Naive thymus-derived CD4-positive, alpha-beta T cell (primary cell): Measurements from ENCODE around the gene STUM. TPM values are rescaled to one million over a fixed set of nuclear protein-coding genes. Genes with fewer than 3 reads are reported as not detected.

Source experiments
- ATAC-seq: fragments of 150-1000 bp; cut with Tn5 transposase; 2 replicates; pipeline ENCODE4 v1.10.0; 2021; ENCODE audit warnings: mild to moderate bottlenecking, moderate library complexity
- CTCF ChIA-PET: fragments of 350-600 bp; sonication (Branson Sonifier 250); formaldehyde crosslinking; loops from one replicate; lab custom pipeline; 2021; ENCODE audit warnings: antibody characterized with exemption; lab: Charles Lee
- POLR2A ChIA-PET: fragments of 350-600 bp; sonication (Branson Sonifier 250); formaldehyde crosslinking; loops from one replicate; lab custom pipeline; 2021; ENCODE audit warnings: antibody characterized with exemption, inconsistent platforms; lab: Charles Lee
- DNase-seq, 9 donors: peaks; one replicate each; pipeline versions ENCODE4 v3.0.0 to v3.0.0-alpha.2; 2020 to 2022; ENCODE audit warnings: mixed read lengths in 1 of 9
- H3K27ac ChIP-seq: one replicate; pipeline ENCODE4 v1.7.0; 2013; ENCODE audit warnings: mild to moderate bottlenecking, low read depth, low read length, moderate library complexity
- H3K27me3 ChIP-seq, 2 donors: one replicate each; pipeline ENCODE4 v1.7.0; 2013; ENCODE audit warnings: low read length in 2 of 2, mild to moderate bottlenecking in 2 of 2, moderate library complexity in 2 of 2; ENCODE audit not compliant: control insufficient read depth in 2 of 2, insufficient read depth in 2 of 2
- H3K36me3 ChIP-seq, 3 experiments: 1 replicate in 2 of 3; 2 replicates in 1 of 3; pipeline ENCODE4 v1.7.0; 2013; ENCODE audit warnings: low read length in 3 of 3, mild to moderate bottlenecking in 3 of 3, moderate library complexity in 1 of 3; ENCODE audit not compliant: insufficient read depth in 3 of 3, control insufficient read depth in 2 of 3
- H3K4me1 ChIP-seq, 2 donors: one replicate each; pipeline ENCODE4 v1.7.0; 2013; ENCODE audit warnings: low read length in 2 of 2, mild to moderate bottlenecking in 2 of 2, moderate library complexity in 1 of 2; ENCODE audit not compliant: control insufficient read depth in 2 of 2, insufficient read depth in 2 of 2
- H3K4me3 ChIP-seq: 2 replicates; pipeline ENCODE4 v1.7.0; 2013; ENCODE audit warnings: mild to moderate bottlenecking, low read length
- H3K9me3 ChIP-seq, 3 experiments: 1 replicate in 2 of 3; 2 replicates in 1 of 3; pipeline ENCODE4 v1.7.0; 2013; ENCODE audit warnings: low read length in 3 of 3; ENCODE audit not compliant: control insufficient read depth in 2 of 3
- H3K27ac Mint-ChIP-seq, 9 donors: one replicate each; pipeline ENCODE4 v1.8.0; 2020 to 2022; ENCODE audit warnings: mixed read lengths in 9 of 9, mild to moderate bottlenecking in 8 of 9, moderate library complexity in 5 of 9, inconsistent platforms in 2 of 9
- H3K27me3 Mint-ChIP-seq, 5 donors: one replicate each; pipeline ENCODE4 v1.8.0; 2021 to 2022; ENCODE audit warnings: mixed read lengths in 5 of 5, mild to moderate bottlenecking in 1 of 5
- H3K36me3 Mint-ChIP-seq, 5 donors: one replicate each; pipeline ENCODE4 v1.8.0; 2020 to 2022; ENCODE audit warnings: mixed read lengths in 5 of 5, mild to moderate bottlenecking in 3 of 5, inconsistent platforms in 1 of 5
- H3K4me1 Mint-ChIP-seq, 7 donors: one replicate each; pipeline ENCODE4 v1.8.0; 2020 to 2022; ENCODE audit warnings: mixed read lengths in 7 of 7, mild to moderate bottlenecking in 3 of 7, inconsistent platforms in 1 of 7
- H3K4me3 Mint-ChIP-seq, 10 donors: one replicate each; pipeline ENCODE4 v1.8.0; 2020 to 2022; ENCODE audit warnings: mild to moderate bottlenecking in 10 of 10, mixed read lengths in 10 of 10, moderate library complexity in 6 of 10, inconsistent platforms in 2 of 10
- H3K9me3 Mint-ChIP-seq, 11 donors: one replicate each; pipeline ENCODE4 v1.8.0; 2020 to 2022; ENCODE audit warnings: mixed read lengths in 11 of 11, mild to moderate bottlenecking in 4 of 11, inconsistent platforms in 1 of 11, moderate library complexity in 1 of 11
- intact Hi-C, 2 donors: fragments of 100-400 bp; cut with micrococcal nuclease; formaldehyde crosslinking; loops; one replicate each; pipeline ENCODE4 v1.15.1; 2023
- polyA plus RNA-seq, 2 donors: library from polyadenylated mRNA; unstranded; fragments of 300-500 nt; fragmentation: Illumina TruSeq; gene quantifications; one replicate each; pipeline ENCODE4 v1.2.3, GENCODE V29; 2021
- total RNA-seq, 6 experiments: library from RNA in 5 of 6; stranded (reverse) in 5 of 6; gene quantifications; 1 replicate in 5 of 6; 2 replicates in 1 of 6; pipeline ENCODE4 v1.2.3 and lab custom pipeline; 2021 to 2026

STUM gene
- total and polyA plus RNA-seq, 7 experiments from 2014 or later: not detected

DNA sequence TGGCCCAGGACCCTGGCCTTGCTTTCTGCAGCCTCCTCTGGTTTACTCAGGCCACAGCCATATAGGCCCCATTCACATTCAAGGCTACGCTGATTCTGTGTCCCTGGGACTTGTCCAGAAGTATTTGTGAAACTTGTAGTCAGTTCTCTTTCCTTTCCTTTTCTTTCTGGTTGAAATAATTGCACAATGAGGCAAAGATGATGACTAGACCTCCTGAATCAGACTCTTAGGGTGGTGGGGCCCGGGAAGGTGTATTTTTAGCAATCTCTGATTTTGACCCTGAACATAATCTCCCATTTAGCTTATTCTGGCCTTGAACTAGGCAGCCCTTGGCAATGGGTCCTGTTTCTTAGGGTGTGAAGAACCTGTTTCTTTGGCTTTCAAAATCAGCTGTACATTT, 39.9 kb downstream of the STUM start:
- no peak overlapping the region for H3K27ac Mint-ChIP-seq
- no peaks in the 10 kb centered on the region for H3K4me1 ChIP-seq
- peaks cover 0 to 8% (median 0%) of the 10 kb centered on the region in 5 donors for H3K27me3 Mint-ChIP-seq
- no peak overlapping the region for H3K4me3 ChIP-seq
- H3K27me3 ChIP-seq: no peaks in the 10 kb centered on the region
- ATAC-seq (no peak), DNase-seq (no peak)
- H3K27ac ChIP-seq: no peak overlapping the region
- ChIA-PET CTCF (interaction anchor here (0.7 kb wide), 1 partner anchor 20 kb away, joined by 3 read pairs; no protein-coding TSS in a partner anchor), POLR2A (no interaction called here)
- no peaks in the 10 kb centered on the region for H3K9me3 Mint-ChIP-seq
- H3K36me3 ChIP-seq: no peaks in the 10 kb centered on the region
- peaks cover 0 to 7% (median 0%) of the 10 kb centered on the region in 7 donors for H3K4me1 Mint-ChIP-seq
- intact Hi-C loops: no loop called here
- no peaks in the 10 kb centered on the region for H3K36me3 Mint-ChIP-seq
- no peak overlapping the region for H3K4me3 Mint-ChIP-seq
- no peaks in the 10 kb centered on the region for H3K9me3 ChIP-seq

DNA sequence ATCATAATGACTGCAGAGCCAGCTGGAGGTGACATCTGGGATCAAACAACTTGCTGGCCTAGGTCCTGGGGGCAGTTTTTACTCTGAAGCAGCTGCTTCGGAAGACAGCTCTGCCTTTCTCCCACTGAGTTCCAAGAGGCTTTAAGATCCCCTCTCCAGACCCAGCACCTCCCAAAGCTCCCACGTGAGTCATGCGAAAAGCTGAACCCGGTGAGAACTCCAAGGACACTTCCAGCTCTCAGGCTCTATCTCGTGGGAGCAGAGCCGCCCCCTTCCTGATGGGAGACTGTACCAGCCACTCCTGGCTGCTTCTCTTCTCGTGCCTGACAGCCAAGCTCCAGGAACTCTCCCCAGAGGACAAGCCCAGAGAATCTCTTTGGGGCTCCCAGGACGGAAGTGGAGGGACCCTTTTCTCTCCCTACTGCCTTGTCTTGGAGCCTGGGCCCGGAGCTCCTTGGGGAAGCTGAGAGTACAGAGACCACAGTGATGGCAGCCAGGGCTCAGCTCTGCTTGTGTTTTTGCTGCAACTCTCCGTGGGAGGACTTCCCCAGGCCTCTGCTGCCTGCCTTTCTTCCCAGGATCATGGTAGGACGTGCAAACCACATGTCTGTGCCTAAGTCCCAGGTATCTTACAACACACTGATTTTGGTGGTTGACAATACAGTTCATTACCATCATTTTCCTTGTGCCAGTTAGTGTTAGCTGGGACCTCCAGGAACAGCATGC, 40.6 kb downstream of the STUM start:
- Mint-ChIP-seq H3K4me1 (peaks cover 0 to 2% (median 0%) of the 10 kb centered on the region in 7 donors), H3K4me3 (no peak overlapping the region), H3K27me3 (peaks cover 0 to 11% (median 0%) of the 10 kb centered on the region in 5 donors), H3K27ac (no peak overlapping the region), H3K36me3 (no peaks in the 10 kb centered on the region), H3K9me3 (no peaks in the 10 kb centered on the region)
- no peak for ATAC-seq
- H3K4me1 ChIP-seq: no peaks in the 10 kb centered on the region
- CTCF ChIA-PET: interaction anchor here (0.6 to 0.7 kb wide), 2 partner anchors 19 to 170 kb away, joined by 3 read pairs; no protein-coding TSS in a partner anchor
- no peaks in the 10 kb centered on the region for H3K36me3 ChIP-seq
- DNase-seq: no peak
- no peak overlapping the region for H3K4me3 ChIP-seq
- intact Hi-C loops: no loop called here
- H3K27ac ChIP-seq: no peak overlapping the region
- H3K9me3 ChIP-seq: no peaks in the 10 kb centered on the region
- H3K27me3 ChIP-seq: no peaks in the 10 kb centered on the region
- POLR2A ChIA-PET: no interaction called here

DNA sequence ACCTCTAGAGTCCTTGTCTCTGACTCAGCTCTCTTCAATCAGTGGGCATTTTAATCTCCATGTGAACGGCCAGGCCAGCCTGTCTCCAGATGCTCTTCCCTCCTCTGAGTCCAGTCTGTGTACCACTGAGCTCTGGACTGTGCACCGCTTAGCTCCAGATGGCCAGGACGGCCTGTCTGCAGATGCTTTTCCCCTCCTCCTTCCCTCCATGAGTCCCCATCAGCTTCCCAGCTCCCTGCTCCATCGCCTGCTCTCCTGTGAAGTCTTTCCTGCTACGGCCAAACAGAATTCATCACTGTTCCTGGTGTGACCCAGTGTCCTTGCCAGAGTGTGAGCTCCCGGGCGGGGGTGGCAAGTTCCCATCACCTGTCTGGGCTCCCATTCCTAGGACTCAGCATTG, 42.0 kb downstream of the STUM start:
- Histone ChIP-seq H3K4me1 (no peaks in the 10 kb centered on the region), H3K4me3 (no peak overlapping the region), H3K27ac (no peak overlapping the region), H3K27me3 (no peaks in the 10 kb centered on the region), H3K9me3 (no peaks in the 10 kb centered on the region), H3K36me3 (no peaks in the 10 kb centered on the region)
- Mint-ChIP-seq H3K27me3 (peaks cover 0 to 12% (median 0%) of the 10 kb centered on the region in 5 donors), H3K36me3 (peaks cover 0 to 4% (median 0%) of the 10 kb centered on the region in 5 donors), H3K4me1 (peaks cover 0 to 2% (median 0%) of the 10 kb centered on the region in 7 donors), H3K9me3 (peaks cover 0 to 4% (median 0%) of the 10 kb centered on the region in 11 donors), H3K4me3 (no peak overlapping the region), H3K27ac (no peak overlapping the region)
- ChIA-PET CTCF (no interaction called here), POLR2A (no interaction called here)
- DNase-seq: no peak
- intact Hi-C loops: no loop called here
- ATAC-seq: no peak

DNA sequence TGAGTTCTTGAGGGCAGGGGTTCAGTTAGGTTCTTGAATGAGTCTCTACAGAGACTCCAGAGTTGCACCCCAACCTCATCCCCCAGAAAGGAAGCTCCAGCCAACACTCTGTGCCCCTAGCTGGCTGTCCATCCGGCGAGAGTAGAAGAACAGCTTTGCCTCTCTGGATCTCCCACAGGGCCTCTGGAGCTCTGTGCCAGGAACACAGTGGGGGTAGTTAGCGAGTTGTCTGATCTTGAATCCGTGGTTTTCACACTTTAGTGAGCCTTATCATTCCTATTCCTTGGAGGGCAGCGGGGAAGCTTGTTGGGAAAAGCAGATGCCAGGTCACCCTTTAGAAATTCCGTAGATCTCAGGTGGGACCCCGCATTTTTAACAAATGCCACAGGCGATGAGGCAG, 45.0 kb downstream of the STUM start:
- Histone ChIP-seq H3K36me3 (no peaks in the 10 kb centered on the region), H3K4me3 (no peak overlapping the region), H3K27ac (no peak overlapping the region), H3K4me1 (no peaks in the 10 kb centered on the region), H3K27me3 (no peaks in the 10 kb centered on the region), H3K9me3 (no peaks in the 10 kb centered on the region)
- POLR2A ChIA-PET: no interaction called here
- intact Hi-C loops: no loop called here
- ATAC-seq: no peak
- H3K27ac Mint-ChIP-seq: no peak overlapping the region
- peaks cover 0 to 5% (median 0%) of the 10 kb centered on the region in 5 donors for H3K36me3 Mint-ChIP-seq
- CTCF ChIA-PET: no interaction called here
- no peak for DNase-seq
- H3K4me1 Mint-ChIP-seq: peaks cover 0 to 2% (median 0%) of the 10 kb centered on the region in 7 donors
- H3K4me3 Mint-ChIP-seq: no peak overlapping the region
- peaks cover 0 to 7% (median 2%) of the 10 kb centered on the region in 11 donors for H3K9me3 Mint-ChIP-seq
- H3K27me3 Mint-ChIP-seq: peaks cover 2 to 16% (median 3%) of the 10 kb centered on the region in 5 donors

DNA sequence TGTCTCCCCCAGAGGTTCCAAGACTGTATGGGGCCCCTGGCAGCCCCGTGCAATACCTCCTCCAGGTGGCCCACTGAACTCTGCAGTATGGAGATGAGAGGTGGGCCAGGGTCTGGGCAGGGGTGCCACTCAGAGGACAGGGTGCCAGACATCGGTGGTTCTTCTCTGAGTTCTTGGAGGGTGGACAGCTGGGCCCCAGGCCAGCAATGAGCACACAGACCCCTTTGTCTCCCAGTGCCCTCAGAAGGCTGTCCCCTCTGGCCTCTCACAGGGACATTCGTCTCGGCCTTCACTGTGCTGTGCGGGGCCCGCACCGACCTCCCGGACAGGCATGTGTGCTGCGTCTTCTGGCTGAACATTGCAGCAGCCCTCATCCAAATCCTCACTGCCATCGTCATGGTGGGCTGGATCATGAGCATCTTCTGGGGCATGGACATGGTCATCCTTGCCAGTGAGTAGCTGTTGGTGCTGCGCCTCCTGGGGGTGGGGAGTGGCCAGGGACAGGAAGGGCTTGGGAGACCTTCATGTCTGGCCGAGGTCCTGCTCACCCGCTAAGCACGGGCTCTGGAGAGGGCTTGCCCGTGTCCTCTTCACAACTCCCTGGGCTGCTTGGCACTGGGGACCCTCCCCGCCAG, 48.1 kb downstream of the STUM start:
- H3K27me3 ChIP-seq: no peaks in the 10 kb centered on the region
- no peak overlapping the region for H3K27ac ChIP-seq
- H3K27ac Mint-ChIP-seq: no peak overlapping the region
- H3K4me1 Mint-ChIP-seq: peaks cover 0 to 2% (median 0%) of the 10 kb centered on the region in 7 donors
- H3K4me3 ChIP-seq: no peak overlapping the region
- no peak overlapping the region for H3K4me3 Mint-ChIP-seq
- H3K36me3 Mint-ChIP-seq: peaks cover 0 to 5% (median 0%) of the 10 kb centered on the region in 5 donors
- no peaks in the 10 kb centered on the region for H3K9me3 ChIP-seq
- POLR2A ChIA-PET: no interaction called here
- CTCF ChIA-PET: interaction anchor here (0.6 kb wide), 1 partner anchor 315 kb away, joined by 3 read pairs; no protein-coding TSS in a partner anchor
- peaks cover 0 to 7% (median 2%) of the 10 kb centered on the region in 11 donors for H3K9me3 Mint-ChIP-seq
- DNase-seq (no peak), ATAC-seq (no peak)
- intact Hi-C loops: no loop called here
- H3K4me1 ChIP-seq: no peaks in the 10 kb centered on the region
- H3K36me3 ChIP-seq: no peaks in the 10 kb centered on the region
- peaks cover 5 to 12% (median 9%) of the 10 kb centered on the region in 5 donors for H3K27me3 Mint-ChIP-seq

DNA sequence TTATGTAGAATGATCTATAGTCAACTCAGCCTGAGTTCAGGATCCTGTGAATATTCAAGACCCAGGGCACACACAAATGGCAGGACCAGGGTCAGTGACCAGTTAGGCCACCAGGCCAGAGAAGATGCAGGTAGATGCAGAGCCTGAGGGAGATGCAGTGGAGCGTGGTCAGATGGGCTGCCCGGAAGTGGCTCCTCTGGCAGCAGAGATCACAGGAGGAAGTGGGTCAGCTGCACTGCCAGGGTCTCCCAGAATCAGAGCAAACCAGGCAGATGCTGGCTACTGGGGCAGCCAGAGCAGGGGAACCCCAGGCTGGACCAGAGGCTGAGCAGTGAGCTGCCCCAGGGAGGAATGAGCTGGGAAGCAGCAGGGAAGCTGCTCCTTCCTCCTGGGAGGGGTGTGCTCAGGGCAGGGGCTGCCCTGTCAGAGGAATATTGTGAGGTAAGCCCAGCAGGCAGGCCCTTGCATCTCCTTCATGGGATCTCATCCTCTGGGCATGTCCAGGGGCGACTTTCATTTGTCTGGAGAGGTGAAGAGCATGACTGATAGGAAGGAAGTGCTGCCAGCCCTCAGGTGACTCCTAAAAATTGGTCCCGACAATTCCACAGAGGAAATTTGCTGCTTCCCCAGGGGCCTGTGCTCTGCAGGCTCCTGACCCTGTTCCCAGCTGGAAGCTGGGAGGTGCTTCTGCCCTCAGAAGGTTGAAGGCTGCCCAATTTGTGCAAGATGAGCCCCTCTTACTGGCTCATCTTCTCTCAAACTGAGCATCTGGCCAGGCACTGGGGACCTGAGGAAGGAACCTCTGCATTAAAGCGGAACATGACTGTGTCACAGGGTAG, 49.3 kb downstream of the STUM start:
- Mint-ChIP-seq H3K36me3 (peaks cover 0 to 5% (median 0%) of the 10 kb centered on the region in 5 donors), H3K27me3 (peaks cover 5 to 12% (median 9%) of the 10 kb centered on the region in 5 donors), H3K4me3 (no peak overlapping the region), H3K4me1 (peaks cover 0 to 2% (median 0%) of the 10 kb centered on the region in 7 donors), H3K27ac (no peak overlapping the region), H3K9me3 (peaks cover 0 to 7% (median 2%) of the 10 kb centered on the region in 11 donors)
- no peaks in the 10 kb centered on the region for H3K9me3 ChIP-seq
- ATAC-seq: no peak
- no peak overlapping the region for H3K4me3 ChIP-seq
- ChIA-PET POLR2A (no interaction called here), CTCF (interaction anchor here (0.6 kb wide), 1 partner anchor 314 kb away, joined by 3 read pairs; no protein-coding TSS in a partner anchor)
- no peaks in the 10 kb centered on the region for H3K36me3 ChIP-seq
- H3K27ac ChIP-seq: no peak overlapping the region
- intact Hi-C loops: no loop called here
- no peak for DNase-seq
- no peaks in the 10 kb centered on the region for H3K27me3 ChIP-seq
- H3K4me1 ChIP-seq: no peaks in the 10 kb centered on the region
